Natural killer cell (primary cell): ENCODE data around the gene ISM2. TPM values are rescaled to one million over a fixed set of nuclear protein-coding genes. Genes with fewer than 3 reads are reported as not detected.

Source experiments
- ATAC-seq, 3 donors: fragments of 150-1000 bp in 2 of 3; fragments of 200-7000 bp in 1 of 3; cut with Tn5 transposase; 1 replicate in 1 of 3; 2 replicates in 2 of 3; pipeline ENCODE4 v1.10.0; 2021; ENCODE audit warnings: mild to moderate bottlenecking in 2 of 3, moderate library complexity in 2 of 3
- DNase-seq, 2 donors: peaks; one replicate each; pipeline versions ENCODE4 v3.0.0 to v3.0.0-alpha.2; 2013 to 2021; ENCODE audit warnings: mixed read lengths in 1 of 2
- H3K27ac ChIP-seq: one replicate; pipeline ENCODE4 v1.5.1; 2013; ENCODE audit warnings: mild to moderate bottlenecking, low read length
- H3K27me3 ChIP-seq: one replicate; pipeline ENCODE4 v1.6.1; 2013; ENCODE audit warnings: low read length; ENCODE audit not compliant: control insufficient read depth, insufficient read depth
- H3K36me3 ChIP-seq: one replicate; pipeline ENCODE4 v1.6.1; 2013; ENCODE audit warnings: low read length; ENCODE audit not compliant: control insufficient read depth, insufficient read depth
- H3K4me1 ChIP-seq: one replicate; pipeline ENCODE4 v1.6.1; 2013; ENCODE audit warnings: low read length; ENCODE audit not compliant: control insufficient read depth, insufficient read depth
- H3K4me3 ChIP-seq: one replicate; pipeline ENCODE4 v1.5.1; 2013; ENCODE audit warnings: low read length
- H3K9me3 ChIP-seq: one replicate; pipeline ENCODE4 v1.6.1; 2013; ENCODE audit warnings: low read length; ENCODE audit not compliant: control insufficient read depth, insufficient read depth
- H3K27ac Mint-ChIP-seq, 2 donors: one replicate each; pipeline ENCODE4 v1.8.0; 2022; ENCODE audit warnings: mild to moderate bottlenecking in 2 of 2, mixed read lengths in 2 of 2, moderate library complexity in 1 of 2
- H3K27me3 Mint-ChIP-seq, 2 donors: one replicate each; pipeline ENCODE4 v1.8.0; 2022; ENCODE audit warnings: low read depth in 2 of 2, mixed read lengths in 2 of 2
- H3K36me3 Mint-ChIP-seq: one replicate; pipeline ENCODE4 v1.8.0; 2022; ENCODE audit warnings: mixed read lengths
- H3K4me1 Mint-ChIP-seq, 2 donors: one replicate each; pipeline ENCODE4 v1.8.0; 2022; ENCODE audit warnings: mixed read lengths in 2 of 2
- H3K4me3 Mint-ChIP-seq: one replicate; pipeline ENCODE4 v1.8.0; 2022; ENCODE audit warnings: mild to moderate bottlenecking, moderate library complexity, mixed read lengths
- H3K9me3 Mint-ChIP-seq, 2 donors: one replicate each; pipeline ENCODE4 v1.8.0; 2022; ENCODE audit warnings: mixed read lengths in 2 of 2
- CTCF ChIP-seq: fragments of 200-600 bp; IDR thresholded peaks from one replicate; pipeline ENCODE4 v1.8.0; 2022; ENCODE audit warnings: antibody characterized with exemption
- WGBS: methylation state at CpG from one replicate; pipeline ENCODE4 v1.1.7; 2013; ENCODE audit warnings: missing lambda C conversion rate; ENCODE audit not compliant: insufficient coverage; 5-methylcytosine and 5-hydroxymethylcytosine counted together
- intact Hi-C: fragments of 100-400 bp; cut with micrococcal nuclease; formaldehyde crosslinking; loops from one replicate; pipeline ENCODE4 v1.14.2; 2022
- total RNA-seq, 4 donors: library from RNA; stranded (reverse); fragments of 120-200 nt in 1 of 4; gene quantifications; one replicate each; pipeline versions ENCODE4 v1.2.3 to v1.2.4, GENCODE V29; 2013 to 2022

The ISM2 gene
- total RNA-seq, 3 donors from 2014 or later (not counting 1 experiment from before 2014, with no cell fraction given) = not detected

DNA sequence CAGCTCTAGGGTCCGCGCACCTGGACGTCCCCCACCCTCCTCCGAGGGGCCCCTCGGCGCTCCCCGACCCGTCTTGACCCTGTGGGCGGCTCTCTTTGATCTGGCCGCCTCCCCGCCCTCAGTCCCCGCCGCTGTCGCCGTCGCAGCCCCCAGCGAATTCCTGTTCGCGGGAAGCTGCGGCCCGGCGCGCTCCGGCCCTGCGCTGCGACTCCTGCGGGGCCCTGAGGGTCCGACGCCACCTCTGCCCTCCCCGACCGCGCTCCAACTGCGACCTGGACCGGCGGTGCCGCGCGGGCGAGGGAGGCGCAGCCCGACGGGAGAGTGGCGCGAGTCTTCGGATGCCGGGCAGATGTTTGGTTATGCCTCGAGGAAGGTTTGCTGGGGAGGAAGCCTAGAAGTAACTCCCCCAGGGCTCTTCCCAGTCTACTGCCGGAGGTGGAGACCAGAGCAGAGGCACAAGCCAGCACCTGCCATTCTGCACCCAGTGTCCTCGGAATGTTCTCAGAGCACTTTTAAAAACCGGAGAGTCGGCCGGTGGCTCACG lies 440 bp upstream of the ISM2 start:
- no peak for TF ChIP-seq CTCF
- Mint-ChIP-seq H3K27ac (no peak overlapping the region), H3K27me3 (peaks cover 0 to 22% of the 10 kb centered on the region in 2 donors), H3K36me3 (no peaks in the 10 kb centered on the region), H3K4me1 (peaks cover 0 to 10% of the 10 kb centered on the region in 2 donors), H3K9me3 (peaks cover 0 to 2% of the 10 kb centered on the region in 2 donors), H3K4me3 (peak overlapping the region; percentile 71)
- Histone ChIP-seq H3K27ac (no peak overlapping the region), H3K36me3 (no peaks in the 10 kb centered on the region), H3K4me1 (peaks cover 10% of the 10 kb centered on the region), H3K9me3 (no peaks in the 10 kb centered on the region), H3K27me3 (peaks cover 10% of the 10 kb centered on the region), H3K4me3 (peak overlapping the region; percentile 16)
- intact Hi-C loops = no loop called here
- peak in 2 of 3 donors; percentile 6 to 27 for ATAC-seq
- DNase-seq = no peak
- WGBS = 4% methylated on average over 53 of the region's 53 CpGs

DNA sequence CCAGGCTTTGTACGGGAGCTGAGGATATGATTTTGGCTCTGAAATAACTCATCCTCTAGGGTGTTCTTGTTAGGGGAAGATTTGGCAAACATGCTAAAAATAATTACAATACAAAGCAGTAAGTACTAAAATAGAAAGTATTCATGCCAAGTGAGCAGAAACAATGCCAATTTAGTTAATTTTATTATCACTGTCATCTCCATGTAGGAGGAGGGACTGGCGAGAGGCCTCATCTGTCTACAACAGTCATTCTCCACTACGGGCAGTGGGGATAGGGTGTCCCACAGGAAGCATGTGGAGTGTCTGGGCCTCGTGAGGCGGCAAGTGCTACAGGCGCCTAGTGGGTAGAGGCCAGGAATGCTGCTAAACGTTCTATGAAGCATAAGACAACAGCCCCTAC lies 3.3 kb downstream of the ISM2 start:
- peaks cover 10% of the 10 kb centered on the region for H3K4me1 ChIP-seq
- no peak overlapping the region for H3K27ac Mint-ChIP-seq
- no peaks in the 10 kb centered on the region for H3K9me3 Mint-ChIP-seq
- no peak overlapping the region for H3K4me3 Mint-ChIP-seq
- no peak overlapping the region for H3K27ac ChIP-seq
- 80% methylated on average over 2 of the region's 7 CpGs for WGBS
- H3K27me3 ChIP-seq = peaks cover 10% of the 10 kb centered on the region
- intact Hi-C loops = no loop called here
- no peak for DNase-seq
- H3K27me3 Mint-ChIP-seq = peaks cover 0 to 22% of the 10 kb centered on the region in 2 donors
- no peaks in the 10 kb centered on the region for H3K36me3 Mint-ChIP-seq
- no peak for TF ChIP-seq CTCF
- H3K36me3 ChIP-seq = no peaks in the 10 kb centered on the region
- peaks cover 0 to 10% of the 10 kb centered on the region in 2 donors for H3K4me1 Mint-ChIP-seq
- H3K9me3 ChIP-seq = no peaks in the 10 kb centered on the region
- ATAC-seq = no peak
- H3K4me3 ChIP-seq = no peak overlapping the region

DNA sequence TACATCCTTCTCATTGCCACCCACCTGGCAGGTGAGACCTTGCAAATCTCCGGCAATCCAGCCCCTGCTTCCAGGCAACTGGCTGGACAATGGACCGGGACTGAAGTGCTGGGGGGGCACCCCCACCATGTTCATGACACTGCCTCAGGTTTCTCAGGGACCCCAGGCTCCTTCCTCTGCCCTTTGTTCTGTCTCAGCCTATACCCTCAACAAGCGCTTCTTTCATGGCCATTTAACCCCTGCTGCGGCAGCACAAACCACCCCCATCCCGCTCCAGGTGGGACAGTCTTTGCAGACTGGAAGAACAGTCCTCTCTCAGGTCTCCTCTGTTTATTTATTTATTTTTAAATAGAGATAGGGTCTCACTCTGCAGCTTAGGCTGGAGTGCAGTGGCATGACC lies 7.6 kb downstream of the ISM2 start:
- DNase-seq (no peak), ATAC-seq (no peak)
- Mint-ChIP-seq H3K9me3 (no peaks in the 10 kb centered on the region), H3K4me1 (no peaks in the 10 kb centered on the region), H3K36me3 (no peaks in the 10 kb centered on the region), H3K27ac (no peak overlapping the region), H3K27me3 (peaks cover 0 to 3% of the 10 kb centered on the region in 2 donors), H3K4me3 (no peak overlapping the region)
- WGBS = 96% methylated on average over 3 of the region's 5 CpGs
- TF ChIP-seq CTCF = no peak
- H3K36me3 ChIP-seq = no peaks in the 10 kb centered on the region
- no peak overlapping the region for H3K4me3 ChIP-seq
- H3K4me1 ChIP-seq = no peaks in the 10 kb centered on the region
- intact Hi-C loops = no loop called here
- no peak overlapping the region for H3K27ac ChIP-seq
- H3K27me3 ChIP-seq = no peaks in the 10 kb centered on the region
- H3K9me3 ChIP-seq = no peaks in the 10 kb centered on the region

DNA sequence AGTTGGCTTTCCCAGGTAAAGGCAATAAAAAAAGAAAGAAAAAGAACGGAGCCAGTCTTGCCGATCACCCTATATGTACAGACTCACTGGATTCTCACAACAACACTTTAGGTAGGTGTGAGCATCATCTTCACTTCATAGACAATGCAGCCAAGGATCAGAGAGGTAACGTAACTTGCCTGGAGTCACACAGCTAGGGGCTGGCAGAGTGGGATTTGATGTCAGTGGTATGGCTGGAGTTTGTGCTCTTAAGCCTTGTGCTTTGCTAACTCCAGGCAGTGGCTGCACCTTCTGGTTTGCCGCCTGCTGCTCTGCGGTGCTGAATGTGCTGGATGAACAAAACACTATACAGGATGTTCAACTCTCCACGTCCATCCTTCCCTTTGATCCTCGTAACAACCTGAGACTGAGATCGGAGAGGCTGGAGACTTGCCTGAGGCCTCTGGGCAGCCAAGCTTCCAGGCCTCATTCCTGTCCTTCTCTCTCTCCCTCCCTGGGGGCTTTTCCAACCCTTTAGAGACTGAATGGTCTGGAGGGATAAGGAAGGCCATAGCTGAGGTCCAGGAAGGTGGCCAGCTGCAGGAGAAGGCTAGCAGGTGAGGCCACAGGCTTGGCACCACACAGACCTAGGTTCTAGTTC lies 8.1 kb downstream of the ISM2 start:
- Histone ChIP-seq H3K36me3 (no peaks in the 10 kb centered on the region), H3K9me3 (no peaks in the 10 kb centered on the region), H3K4me3 (no peak overlapping the region), H3K27me3 (no peaks in the 10 kb centered on the region), H3K4me1 (no peaks in the 10 kb centered on the region), H3K27ac (no peak overlapping the region)
- intact Hi-C loops = no loop called here
- no peaks in the 10 kb centered on the region for H3K9me3 Mint-ChIP-seq
- no peaks in the 10 kb centered on the region for H3K27me3 Mint-ChIP-seq
- 90% methylated on average over 6 of the region's 8 CpGs for WGBS
- no peaks in the 10 kb centered on the region for H3K4me1 Mint-ChIP-seq
- no peak overlapping the region for H3K27ac Mint-ChIP-seq
- no peak for TF ChIP-seq CTCF
- DNase-seq = no peak
- no peaks in the 10 kb centered on the region for H3K36me3 Mint-ChIP-seq
- no peak overlapping the region for H3K4me3 Mint-ChIP-seq
- no peak for ATAC-seq
